H1 (cell line): Measurements from ENCODE around the gene MEIOB. TPM values are rescaled to one million over a fixed set of nuclear protein-coding genes. Genes with fewer than 3 reads are reported as not detected.

Experiments
- CBX8 ChIP-seq: fragments of 300-800, 300-1000 bp; sonication (generic); IDR thresholded peaks from 2 replicates; pipeline ENCODE4 v1.7.1; 2016; ENCODE audit warnings: low read depth, low read length, borderline replicate concordance
- CHD1 ChIP-seq: IDR thresholded peaks from 2 replicates; pipeline ENCODE4 v1.6.1; 2012; ENCODE audit warnings: low read depth, low read length, improper control_type of control experiment
- CHD7 ChIP-seq: fragments of 300-600 bp; sonication (generic); IDR thresholded peaks from 2 replicates; pipeline ENCODE4 v1.7.1; 2012; ENCODE audit warnings: low read length, moderate library complexity, mild to moderate bottlenecking, inconsistent platforms; ENCODE audit not compliant: insufficient replicate concordance
- CREB1 ChIP-seq: IDR thresholded peaks from 2 replicates; pipeline ENCODE4 v1.6.1; 2012; ENCODE audit warnings: inconsistent platforms
- CTCF ChIP-seq, 3 experiments: IDR thresholded peaks; 1 replicate in 2 of 3; 2 replicates in 1 of 3; pipeline versions ENCODE4 v1.5.1 to v1.6.1; 2011; ENCODE audit warnings: low read length in 3 of 3, mild to moderate bottlenecking in 3 of 3, inconsistent platforms in 2 of 3, low read depth in 1 of 3, moderate library complexity in 1 of 3; ENCODE audit not compliant: insufficient read depth in 1 of 3; ENCODE audit errors: control extremely low read depth in 1 of 3
- FOSL1 ChIP-seq: IDR thresholded peaks from 2 replicates; pipeline ENCODE4 v1.6.1; 2011; ENCODE audit warnings: mild to moderate bottlenecking, low read depth, low read length, moderate library complexity; ENCODE audit not compliant: insufficient read depth
- SIX5 ChIP-seq: IDR thresholded peaks from 2 replicates; pipeline ENCODE4 v1.6.1; 2011; ENCODE audit warnings: mild to moderate bottlenecking, low read depth, low read length
- polyA plus RNA-seq, 7 experiments: library from polyadenylated mRNA; depleted of rRNA in 3 of 7; stranded (reverse) in 5 of 7; unstranded in 2 of 7; fragments of >200 nt in 5 of 7; fragments of 200-250 nt in 2 of 7; gene quantifications; 1 replicate in 5 of 7; 2 replicates in 1 of 7; 4 replicates in 1 of 7; pipeline versions ENCODE4 v1.2.1 to v1.2.3, GENCODE V29; 2011 to 2013; ENCODE audit warnings: missing spikeins in 2 of 7, mixed read lengths in 2 of 7
- total RNA-seq: library from RNA; stranded (reverse); fragmentation: NEBNext Ultra II Directional; extraction: Animal tissue kit (Norgen Biotek cat#: 25700); gene quantifications from 2 replicates; pipeline ENCODE4 v1.2.1, GENCODE V29; 2021

The MEIOB gene
- total and polyA plus RNA-seq, 2 of the 8 experiments (the other 6 are each of a cell fraction or from before 2014, with no cell fraction given), result 0.63 to 1.1 TPM

- TF ChIP-seq CHD7 (no peak), FOSL1 (no peak), CREB1 (no peak), CHD1 (no peak), CBX8 (no peak), CTCF (IDR thresholded peaks at IDR 0.05; ENCODE audit: control extremely low read depth in 1 of 3, insufficient read depth in 1 of 3, low read depth in 1 of 3, low read length in 3 of 3) (no peak), SIX5 (no peak)
Observed at GRCh38 chr16:1903845-1904840, 32.2 kb upstream of the MEIOB start (continued).
